NCI-H1436 treated with DMSO at 0.1 percent for 48 hours (cell line): Measurements from ENCODE around the gene RAP1A.

Source experiments
- DNase-seq: peaks from one replicate; lab custom pipeline; 2025; lab: John Stamatoyannopoulos, UW

RAP1A gene

GRCh38 chr1:111761717-111762116, 142.1 kb downstream of the RAP1A start:
- DNase-seq = no peak

GRCh38 chr1:111762332-111762731, 142.7 kb downstream of the RAP1A start:
- no peak for DNase-seq
